HEK293 (cell line): ENCODE data around the gene ETV7.

Experiments used
- CTCF ChIA-PET: fragments of 350-600 bp; formaldehyde crosslinking; extraction: SDS; loops from one replicate; lab custom pipeline; 2021; ENCODE audit warnings: antibody characterized with exemption; lab: Yijun Ruan, JAX
- POLR2A ChIA-PET: fragments of 300-600 bp; formaldehyde crosslinking; extraction: SDS; loops from one replicate; lab custom pipeline; 2020; ENCODE audit warnings: antibody characterized with exemption, inconsistent platforms; lab: Yijun Ruan, JAX
- H3K27ac ChIP-seq: fragments of 200-500 bp; sonication (Bioruptor generic); 2 replicates; pipeline ENCODE4 v1.5.1; 2014; ENCODE audit warnings: low read depth, low read length, control low read depth, inconsistent platforms; ENCODE audit errors: extremely low read depth
- H3K36me3 ChIP-seq, 2 experiments: fragments of 200-500 bp in 1 of 2; sonication (Bioruptor generic) in 1 of 2; 1 replicate in 1 of 2; 2 replicates in 1 of 2; pipeline ENCODE4 v1.5.1; 2014 to 2017; ENCODE audit warnings: inconsistent platforms in 2 of 2, low read length in 2 of 2; ENCODE audit not compliant: control insufficient read depth in 2 of 2, insufficient read depth in 1 of 2
- H3K4me1 ChIP-seq: fragments of 200-500 bp; sonication (Bioruptor generic); 2 replicates; pipeline ENCODE4 v1.5.1; 2014; ENCODE audit warnings: mild to moderate bottlenecking, low read length, inconsistent platforms; ENCODE audit not compliant: control insufficient read depth, insufficient read depth
- H3K4me3 ChIP-seq: 2 replicates; pipeline ENCODE4 v1.5.1; 2011; ENCODE audit warnings: low read depth, mild to moderate bottlenecking, control low read depth, low read length, moderate library complexity
- H3K9me3 ChIP-seq: fragments of 200-500 bp; sonication (Bioruptor generic); 2 replicates; pipeline ENCODE4 v1.5.1; 2014; ENCODE audit warnings: low read depth, low read length, inconsistent platforms; ENCODE audit not compliant: control insufficient read depth, insufficient read depth
- KLF17 ChIP-seq: fragments of 450-650 bp; formaldehyde crosslinking; IDR thresholded peaks from 2 replicates; pipeline ENCODE4 v1.5.1; 2016; ENCODE audit warnings: missing biosample characterization, missing genetic modification characterization
- ZBTB17 ChIP-seq: fragments of 450-650 bp; formaldehyde crosslinking; IDR thresholded peaks from 2 replicates; pipeline ENCODE4 v1.5.1; 2016; ENCODE audit warnings: missing biosample characterization, missing genetic modification characterization
- ZEB2 ChIP-seq: fragments of 450-650 bp; formaldehyde crosslinking; IDR thresholded peaks from 2 replicates; pipeline ENCODE4 v1.5.1; 2016; ENCODE audit warnings: missing biosample characterization, missing genetic modification characterization
- ZNF10 ChIP-seq: fragments of 450-650 bp; formaldehyde crosslinking; IDR thresholded peaks from 2 replicates; pipeline ENCODE4 v1.5.1; 2017; ENCODE audit warnings: missing biosample characterization, missing genetic modification characterization
- ZNF112 ChIP-seq: fragments of 450-650 bp; formaldehyde crosslinking; IDR thresholded peaks from 2 replicates; pipeline ENCODE4 v1.5.0; 2017; ENCODE audit warnings: missing biosample characterization, missing genetic modification characterization
- ZNF148 ChIP-seq: fragments of 450-650 bp; formaldehyde crosslinking; IDR thresholded peaks from 2 replicates; pipeline ENCODE4 v1.5.0; 2017; ENCODE audit warnings: missing biosample characterization, missing genetic modification characterization, borderline replicate concordance
- ZNF24 ChIP-seq: fragments of 450-650 bp; formaldehyde crosslinking; IDR thresholded peaks from 2 replicates; pipeline ENCODE4 v1.5.1; 2016; ENCODE audit warnings: missing biosample characterization, missing genetic modification characterization
- ZNF280D ChIP-seq: fragments of 450-650 bp; formaldehyde crosslinking; IDR thresholded peaks from 2 replicates; pipeline ENCODE4 v1.5.1; 2016; ENCODE audit warnings: missing biosample characterization, missing genetic modification characterization
- ZNF658 ChIP-seq: fragments of 450-650 bp; formaldehyde crosslinking; IDR thresholded peaks from 2 replicates; pipeline ENCODE4; 2016; ENCODE audit warnings: missing biosample characterization, missing genetic modification characterization
- ZNF692 ChIP-seq: fragments of 450-650 bp; formaldehyde crosslinking; IDR thresholded peaks from 2 replicates; pipeline ENCODE4 v1.5.1; 2016; ENCODE audit warnings: missing biosample characterization, missing genetic modification characterization
- ZNF707 ChIP-seq: fragments of 450-650 bp; formaldehyde crosslinking; IDR thresholded peaks from 2 replicates; pipeline ENCODE4 v1.5.1; 2016; ENCODE audit warnings: missing biosample characterization, missing genetic modification characterization
- TF ChIP-seq, protein P1 (sequence below): fragments of 450-650 bp; formaldehyde crosslinking; IDR thresholded peaks from 2 replicates; pipeline ENCODE4 v1.5.1; 2017; ENCODE audit warnings: missing biosample characterization, missing genetic modification characterization
- TF ChIP-seq, protein P2 (sequence below): fragments of 450-650 bp; formaldehyde crosslinking; IDR thresholded peaks from 2 replicates; pipeline ENCODE4 v1.5.1; 2016; ENCODE audit warnings: missing biosample characterization, missing genetic modification characterization, borderline replicate concordance

Gene ETV7

GRCh38 chr6:36375644-36376155 lies 11.8 kb downstream of the ETV7 start:
- POLR2A ChIA-PET, result no interaction called here
- Histone ChIP-seq H3K9me3 (no peaks in the 10 kb centered on the region), H3K36me3 (no peaks in the 10 kb centered on the region), H3K4me1 (no peaks in the 10 kb centered on the region), H3K27ac (no peak overlapping the region), H3K4me3 (no peak overlapping the region)
- CTCF ChIA-PET, result no interaction called here
- TF ChIP-seq KLF17 (tag by site-specific recombination), result no peak
- no peak for TF ChIP-seq ZNF280D (tag by site-specific recombination)
- TF ChIP-seq, protein P1, sequence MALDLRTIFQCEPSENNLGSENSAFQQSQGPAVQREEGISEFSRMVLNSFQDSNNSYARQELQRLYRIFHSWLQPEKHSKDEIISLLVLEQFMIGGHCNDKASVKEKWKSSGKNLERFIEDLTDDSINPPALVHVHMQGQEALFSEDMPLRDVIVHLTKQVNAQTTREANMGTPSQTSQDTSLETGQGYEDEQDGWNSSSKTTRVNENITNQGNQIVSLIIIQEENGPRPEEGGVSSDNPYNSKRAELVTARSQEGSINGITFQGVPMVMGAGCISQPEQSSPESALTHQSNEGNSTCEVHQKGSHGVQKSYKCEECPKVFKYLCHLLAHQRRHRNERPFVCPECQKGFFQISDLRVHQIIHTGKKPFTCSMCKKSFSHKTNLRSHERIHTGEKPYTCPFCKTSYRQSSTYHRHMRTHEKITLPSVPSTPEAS (tag by site-specific recombination), result no peak
- TF ChIP-seq ZNF707 (tag by site-specific recombination), result no peak
- no peak for TF ChIP-seq ZNF10 (tag by site-specific recombination)
- TF ChIP-seq, protein P2, sequence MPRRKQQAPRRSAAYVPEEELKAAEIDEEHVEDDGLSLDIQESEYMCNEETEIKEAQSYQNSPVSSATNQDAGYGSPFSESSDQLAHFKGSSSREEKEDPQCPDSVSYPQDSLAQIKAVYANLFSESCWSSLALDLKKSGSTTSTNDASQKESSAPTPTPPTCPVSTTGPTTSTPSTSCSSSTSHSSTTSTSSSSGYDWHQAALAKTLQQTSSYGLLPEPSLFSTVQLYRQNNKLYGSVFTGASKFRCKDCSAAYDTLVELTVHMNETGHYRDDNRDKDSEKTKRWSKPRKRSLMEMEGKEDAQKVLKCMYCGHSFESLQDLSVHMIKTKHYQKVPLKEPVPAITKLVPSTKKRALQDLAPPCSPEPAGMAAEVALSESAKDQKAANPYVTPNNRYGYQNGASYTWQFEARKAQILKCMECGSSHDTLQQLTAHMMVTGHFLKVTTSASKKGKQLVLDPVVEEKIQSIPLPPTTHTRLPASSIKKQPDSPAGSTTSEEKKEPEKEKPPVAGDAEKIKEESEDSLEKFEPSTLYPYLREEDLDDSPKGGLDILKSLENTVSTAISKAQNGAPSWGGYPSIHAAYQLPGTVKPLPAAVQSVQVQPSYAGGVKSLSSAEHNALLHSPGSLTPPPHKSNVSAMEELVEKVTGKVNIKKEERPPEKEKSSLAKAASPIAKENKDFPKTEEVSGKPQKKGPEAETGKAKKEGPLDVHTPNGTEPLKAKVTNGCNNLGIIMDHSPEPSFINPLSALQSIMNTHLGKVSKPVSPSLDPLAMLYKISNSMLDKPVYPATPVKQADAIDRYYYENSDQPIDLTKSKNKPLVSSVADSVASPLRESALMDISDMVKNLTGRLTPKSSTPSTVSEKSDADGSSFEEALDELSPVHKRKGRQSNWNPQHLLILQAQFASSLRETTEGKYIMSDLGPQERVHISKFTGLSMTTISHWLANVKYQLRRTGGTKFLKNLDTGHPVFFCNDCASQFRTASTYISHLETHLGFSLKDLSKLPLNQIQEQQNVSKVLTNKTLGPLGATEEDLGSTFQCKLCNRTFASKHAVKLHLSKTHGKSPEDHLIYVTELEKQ (tag by site-specific recombination), result no peak
- TF ChIP-seq ZNF658 (tag by site-specific recombination), result no peak
- no peak for TF ChIP-seq ZNF148 (tag by site-specific recombination)
- TF ChIP-seq ZNF692 (tag by site-specific recombination), result no peak
- TF ChIP-seq ZNF112, result no peak
- TF ChIP-seq ZNF24, result no peak

DNA sequence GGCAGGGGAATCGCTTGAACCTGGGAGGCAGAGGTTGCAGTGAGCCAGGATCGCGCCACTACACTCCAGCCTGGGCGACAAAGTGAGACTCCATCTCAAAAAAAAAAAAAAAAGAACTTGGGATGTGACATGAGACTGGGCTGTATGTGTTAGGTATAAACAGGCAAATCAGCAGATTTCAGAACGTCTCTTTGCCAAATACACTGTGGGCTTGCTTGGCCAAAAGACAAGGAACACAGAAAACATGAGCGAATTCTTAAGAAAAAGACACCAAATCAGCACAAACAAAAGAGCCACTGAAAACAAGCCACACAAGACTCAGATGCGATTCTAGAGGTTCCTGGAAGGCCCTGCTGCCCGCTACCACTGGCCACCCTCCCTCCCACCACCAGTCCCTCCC lies 12.5 kb downstream of the ETV7 start:
- Histone ChIP-seq H3K27ac (no peak overlapping the region), H3K4me1 (no peaks in the 10 kb centered on the region), H3K36me3 (no peaks in the 10 kb centered on the region), H3K9me3 (no peaks in the 10 kb centered on the region), H3K4me3 (no peak overlapping the region)
- no peak for TF ChIP-seq ZEB2 (tag by site-specific recombination)
- peak; percentile 82 for TF ChIP-seq ZBTB17 (tag by site-specific recombination)
- CTCF ChIA-PET, result interaction anchor here (0.7 to 1.8 kb wide), 4 partner anchors 14 to 280 kb away, joined by 3 to 12 read pairs (median 3); no protein-coding TSS in a partner anchor
- POLR2A ChIA-PET, result no interaction called here
